GM18502 (cell line): Measurements from ENCODE around the gene SRP68.

Source experiments
- ATAC-seq: cut with Tn5 transposase; IDR thresholded peaks from one replicate; pipeline ENCODE4 v1.9.1; 2021; ENCODE audit warnings: mild to moderate bottlenecking; ENCODE audit not compliant: unreplicated experiment, poor library complexity

Gene SRP68

DNA sequence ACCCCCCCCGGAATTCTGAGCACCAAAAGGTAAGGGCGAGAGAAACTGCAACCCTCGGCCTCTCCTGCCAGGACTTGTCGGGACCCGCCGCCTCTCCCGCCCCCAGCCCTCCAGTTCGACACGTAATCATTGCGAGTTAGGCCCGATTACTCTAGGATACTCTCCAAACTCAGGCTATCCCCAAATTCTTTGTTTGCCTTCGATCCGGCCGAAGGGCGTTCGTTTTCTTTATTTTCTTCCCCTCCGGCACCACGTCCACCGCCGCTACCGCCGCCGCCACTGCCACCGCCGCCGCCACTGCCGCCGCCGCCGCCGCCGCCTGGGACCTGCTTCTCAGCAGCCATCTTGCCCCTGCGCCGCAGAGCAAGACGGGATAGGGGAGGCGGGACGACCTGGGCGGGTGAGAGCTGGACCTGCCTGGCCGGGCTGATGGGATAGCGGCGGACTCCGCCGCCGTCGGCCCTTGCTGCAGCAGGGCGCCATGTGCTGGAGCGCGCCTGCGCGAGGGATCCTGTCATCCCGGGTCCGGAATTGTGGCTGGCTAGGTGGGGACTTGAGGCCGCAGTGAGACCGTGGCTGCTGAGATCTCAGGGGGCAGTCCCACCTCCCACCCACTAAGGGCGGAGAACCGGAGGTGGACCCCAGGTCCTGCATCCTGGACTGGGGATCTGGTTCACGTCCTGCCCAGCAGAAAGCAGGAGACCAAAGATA, at the start of gene SRP68:
TSS of gene SRP68 (minus strand) at position 370 of the 711 bp plus-strand sequence. CDS start at position 344, 26 bp downstream.
- peak; percentile 90 for ATAC-seq

DNA sequence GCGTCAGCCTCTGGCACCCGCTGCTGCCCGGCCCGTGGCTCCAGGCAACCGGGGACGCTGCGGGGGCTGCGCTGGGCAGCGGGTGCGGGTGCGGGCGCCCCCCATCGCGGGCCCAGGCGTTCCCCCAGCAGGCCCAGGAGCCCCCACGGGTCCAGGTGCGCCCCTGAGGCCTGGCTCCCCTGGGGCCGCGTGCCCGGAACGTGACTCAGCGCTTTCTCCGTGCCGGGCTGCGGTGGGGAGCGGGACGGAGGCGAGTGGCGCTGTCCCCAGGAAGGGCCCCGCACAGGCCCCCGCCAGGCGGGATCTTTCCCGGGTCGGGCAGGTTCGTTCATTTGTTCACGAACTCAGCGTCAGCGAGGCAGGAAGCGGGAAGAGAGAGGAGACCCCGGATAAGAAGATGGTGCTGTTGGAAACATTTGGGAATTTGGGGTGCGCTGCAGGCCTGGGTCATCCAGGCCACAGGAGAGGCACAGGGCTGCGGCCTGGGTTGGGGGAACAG, 49.7 kb upstream of the SRP68 start:
- ATAC-seq = no peak

DNA sequence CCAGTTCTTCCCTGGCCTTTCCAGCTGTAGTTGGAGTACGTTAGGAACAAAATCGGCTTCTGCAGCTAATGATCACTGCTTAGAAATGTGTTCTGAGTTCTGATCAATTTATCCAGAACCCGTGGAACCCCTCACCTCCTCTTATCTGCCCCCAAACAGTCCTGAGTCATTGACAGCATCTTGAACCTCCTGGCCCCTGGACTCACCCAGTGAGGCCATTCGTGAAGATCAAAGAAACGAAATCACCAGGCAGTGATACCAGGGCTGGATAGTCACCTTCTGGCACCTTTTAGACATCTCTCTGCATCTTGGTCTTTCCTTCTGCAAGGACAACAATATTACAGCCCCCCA, 48.3 kb upstream of the SRP68 start:
- ATAC-seq = no peak

DNA sequence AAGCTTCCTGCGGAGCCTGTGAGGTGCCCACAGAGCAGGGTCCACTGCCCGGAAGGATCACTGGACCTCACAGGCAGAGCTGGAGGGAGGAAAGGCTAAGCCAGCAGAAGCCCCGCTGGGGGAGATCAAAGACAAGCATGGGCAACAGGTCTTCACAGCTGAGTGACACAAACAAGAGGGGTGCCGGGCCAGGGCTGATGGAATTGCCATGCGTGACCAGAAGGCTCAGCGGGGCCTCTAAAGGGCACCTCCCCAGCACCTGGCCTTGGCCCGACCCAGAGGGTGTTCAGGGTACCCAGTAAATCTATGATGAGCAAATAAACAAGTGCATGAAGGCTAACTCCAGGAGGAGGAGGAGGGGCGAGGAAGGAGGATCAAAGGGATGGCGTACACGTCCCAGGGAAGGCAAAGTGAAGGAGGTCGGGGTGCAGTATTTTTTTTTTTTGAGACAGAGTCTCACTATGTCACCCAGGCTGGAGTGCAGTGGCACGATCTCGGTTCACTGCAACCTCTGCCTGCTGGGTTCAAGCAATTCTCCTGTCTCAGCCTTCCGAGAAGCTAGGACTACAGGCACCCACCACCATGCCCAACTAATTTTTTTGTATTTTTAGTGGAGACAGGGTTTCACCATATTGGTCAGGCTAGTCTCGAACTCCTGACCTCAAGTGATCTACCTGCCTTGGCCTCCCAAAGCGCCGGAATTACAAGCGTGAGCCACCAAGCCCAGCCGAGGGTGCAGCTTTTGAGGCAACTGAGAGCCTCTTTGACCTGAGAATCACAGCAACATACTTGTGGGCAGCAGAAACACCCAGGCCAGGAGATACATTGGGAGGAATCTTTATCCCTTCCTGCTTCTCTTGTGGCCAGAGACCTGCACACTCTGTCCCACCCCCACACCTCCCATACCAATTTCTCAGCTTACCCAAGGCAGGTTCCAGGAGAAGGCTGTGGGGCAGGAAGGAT, 47.4 kb upstream of the SRP68 start:
- ATAC-seq = no peak

DNA sequence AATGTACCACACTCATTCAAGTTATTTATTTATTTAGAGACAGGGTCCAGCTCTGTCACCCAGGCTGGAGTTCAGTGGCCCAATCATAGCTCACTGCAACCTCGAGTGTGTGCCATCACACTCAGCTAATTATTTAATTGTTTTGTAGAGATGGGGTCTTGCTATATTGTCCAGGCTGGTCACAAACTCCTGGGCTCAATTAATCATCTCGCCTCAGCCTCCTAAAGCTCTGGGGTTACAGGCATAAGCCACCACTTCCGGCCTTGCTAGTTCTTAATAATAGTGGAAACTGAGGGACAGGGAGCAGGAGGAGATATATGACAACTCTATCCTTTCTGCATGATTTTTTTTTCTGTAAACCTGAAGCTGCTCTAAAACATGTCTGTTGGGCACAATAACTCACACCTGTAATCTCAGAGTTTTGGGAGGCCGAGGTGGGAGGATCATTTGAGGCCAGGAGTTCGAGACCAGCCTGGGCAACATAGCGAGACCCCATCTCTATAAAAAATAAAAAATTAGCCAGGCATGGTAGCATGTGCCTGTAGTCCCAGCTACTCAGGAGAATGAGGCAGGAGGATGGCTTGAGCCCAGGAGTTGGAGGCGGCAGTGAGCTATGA, 42.9 kb upstream of the SRP68 start:
- ATAC-seq = no peak

DNA sequence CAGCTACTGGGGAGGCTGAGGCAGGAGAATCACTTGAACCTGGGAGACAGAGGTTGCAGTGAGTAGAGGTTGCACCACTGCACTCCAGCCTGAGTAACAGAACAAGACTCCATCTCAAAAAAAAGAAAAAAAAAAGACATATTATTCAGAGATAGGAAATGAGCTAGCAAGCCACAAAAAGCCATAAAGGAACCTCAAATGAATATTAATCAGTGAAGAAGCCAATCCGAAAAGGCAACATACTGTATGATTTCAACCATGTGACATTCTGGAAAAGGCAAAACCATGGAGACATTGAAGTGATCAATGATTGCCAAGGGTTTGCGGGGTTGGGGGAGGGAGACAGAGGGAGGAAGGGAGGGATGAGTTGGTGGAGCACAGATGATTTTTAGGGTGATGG, 39.6 kb upstream of the SRP68 start:
- ATAC-seq = no peak

DNA sequence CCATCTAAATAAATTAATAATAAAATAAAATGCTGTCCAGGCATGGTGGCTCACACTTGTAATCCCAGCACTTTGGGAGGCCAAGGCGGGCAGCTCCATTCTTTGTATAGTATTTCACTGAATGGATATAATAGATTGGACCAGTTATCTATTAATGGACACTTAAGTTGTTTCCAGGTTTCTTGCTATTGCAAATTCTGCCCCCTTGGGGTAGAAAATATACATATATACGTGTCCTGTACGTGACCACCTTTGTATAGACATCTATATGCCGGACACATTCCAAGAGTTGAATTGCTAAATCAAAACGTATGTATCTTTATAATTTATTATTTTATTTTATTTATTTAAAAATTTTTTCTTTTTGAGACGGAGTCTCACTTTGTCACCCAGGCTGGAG, 35.2 kb upstream of the SRP68 start:
- ATAC-seq = no peak

DNA sequence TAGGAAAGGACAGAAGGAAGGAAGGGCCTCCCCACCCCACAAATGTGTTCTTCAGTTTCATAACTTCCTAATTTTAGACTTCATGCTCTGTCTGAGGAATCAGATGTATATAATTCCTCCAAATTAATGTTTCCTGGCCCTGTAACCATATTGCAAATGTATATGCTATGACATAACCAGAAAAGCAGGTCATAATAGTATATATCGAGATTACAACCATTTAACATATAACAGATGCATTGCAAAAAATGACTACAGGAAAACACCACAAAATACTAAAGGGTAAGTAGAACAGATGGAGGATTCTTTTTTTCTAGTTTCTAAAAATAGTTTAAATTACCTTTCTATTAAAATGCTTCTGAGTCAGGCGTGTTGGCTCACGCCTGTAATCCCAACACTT, 34.4 kb upstream of the SRP68 start:
- no peak for ATAC-seq

DNA sequence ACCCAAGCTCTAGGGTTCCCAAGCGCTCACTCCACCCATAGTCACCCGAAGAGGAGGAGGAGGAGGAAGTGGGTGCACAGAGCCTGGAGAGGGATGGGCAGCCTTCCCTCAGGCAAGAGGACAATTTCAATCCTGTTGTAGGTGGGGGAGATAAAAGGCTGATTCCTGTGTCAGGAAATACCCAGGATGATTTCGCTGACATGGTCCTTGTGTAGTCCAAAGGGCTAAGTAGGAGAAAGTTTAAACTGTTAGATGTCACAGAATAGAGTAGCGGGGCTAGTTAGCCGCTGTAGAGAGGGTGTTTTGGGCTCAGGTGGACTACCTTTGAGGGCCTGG, 32.5 kb upstream of the SRP68 start:
- ATAC-seq = no peak

DNA sequence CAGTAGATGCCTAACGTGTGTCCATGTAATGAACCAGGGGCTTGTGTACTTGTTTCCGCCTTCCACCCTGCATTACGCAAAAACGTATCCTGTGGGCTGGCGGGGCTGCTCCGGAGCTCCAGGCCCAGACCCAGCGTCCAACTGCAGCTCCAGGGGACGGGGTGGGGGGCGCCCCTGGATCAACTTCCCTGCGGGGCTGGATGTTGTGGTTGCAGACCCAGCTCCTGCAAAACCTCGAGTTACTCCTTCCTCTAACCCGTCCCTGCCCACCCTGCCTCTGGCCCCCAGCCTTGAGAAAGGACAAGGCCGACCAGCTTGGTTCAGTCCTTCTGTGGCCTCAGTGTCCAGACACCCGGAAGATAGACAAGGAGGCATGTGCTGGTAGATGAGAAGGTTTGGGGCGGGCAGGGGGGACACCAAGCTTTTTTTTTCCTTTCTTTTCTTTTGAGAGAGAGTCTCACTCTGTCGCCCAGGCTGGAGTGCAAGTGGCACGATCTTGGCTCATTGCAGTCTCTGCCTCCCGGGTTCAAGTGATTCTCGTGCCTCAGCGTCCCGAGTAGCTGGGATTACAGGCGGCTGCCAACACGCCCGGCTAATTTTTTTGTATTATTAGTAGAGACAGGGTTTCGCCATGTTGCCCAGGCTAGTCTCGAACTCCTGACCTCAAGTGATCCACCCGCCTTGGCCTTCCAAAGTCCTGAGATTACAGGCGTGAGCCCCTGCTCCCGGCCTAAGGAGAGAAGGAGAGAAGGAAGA, 32.0 kb upstream of the SRP68 start:
- ATAC-seq = no peak

DNA sequence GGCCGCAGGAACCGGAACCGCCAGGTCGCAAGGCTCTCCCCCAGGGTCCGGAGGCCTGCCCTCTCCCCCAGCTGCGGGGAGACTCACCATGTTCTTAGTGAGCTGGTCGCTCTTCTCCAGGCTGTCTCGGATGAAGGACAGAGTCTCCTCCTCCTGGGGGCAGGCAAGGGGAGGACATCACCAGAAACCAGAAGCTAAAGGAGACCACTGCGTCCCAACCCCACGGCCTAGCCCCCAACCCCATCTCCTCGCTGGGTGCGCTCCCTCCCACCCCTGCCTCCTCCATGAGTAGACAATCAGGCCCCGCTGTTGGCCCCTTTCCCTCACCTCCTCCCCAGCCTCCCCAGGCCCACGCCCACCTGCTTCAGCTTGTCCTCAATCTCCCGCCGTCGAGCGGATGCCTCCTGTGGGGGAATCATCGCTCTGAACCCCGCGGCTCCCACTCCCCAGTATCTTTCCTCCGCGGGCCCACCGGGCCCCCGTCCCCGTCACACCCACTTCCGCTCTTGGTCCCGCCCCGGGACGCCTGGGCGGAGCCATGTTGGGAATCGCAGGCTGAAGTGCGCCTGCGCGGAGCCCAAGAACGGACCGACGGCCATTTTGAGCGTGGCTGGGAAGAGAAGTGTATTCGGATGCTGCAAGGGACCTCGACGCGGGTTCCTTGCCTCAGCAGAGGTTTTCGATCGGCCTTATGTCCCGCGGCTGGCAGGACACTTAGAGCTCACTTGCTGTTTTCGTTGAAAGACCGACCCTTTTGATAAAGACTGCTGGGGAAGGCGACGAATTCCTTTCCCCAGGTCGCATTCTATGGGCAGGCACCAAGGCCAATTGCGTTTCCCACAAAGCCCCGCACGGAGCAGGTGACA, 31.2 kb upstream of the SRP68 start, which contains the start of gene EXOC7:
TSS of gene EXOC7 (minus strand) at position 514 of the 866 bp plus-strand sequence. CDS start at position 419, 95 bp downstream.
- peak; percentile 82 for ATAC-seq

DNA sequence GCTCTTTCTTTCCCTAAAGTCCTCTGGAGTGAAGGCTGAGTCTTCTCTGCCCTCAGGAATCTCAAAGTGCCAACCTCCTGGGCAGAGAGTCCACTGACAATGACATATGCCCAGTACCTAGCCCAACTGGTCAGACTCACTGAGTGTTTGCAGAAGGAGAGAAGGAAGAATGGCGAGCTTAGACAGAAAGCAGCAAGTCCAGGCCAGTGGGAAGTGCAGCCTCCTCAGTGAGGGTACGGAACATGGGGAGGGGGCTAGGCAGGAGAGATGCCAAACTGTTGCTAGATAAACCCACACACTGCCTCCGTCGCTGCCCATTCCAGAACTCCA, 30.6 kb upstream of the SRP68 start:
- ATAC-seq = no peak

DNA sequence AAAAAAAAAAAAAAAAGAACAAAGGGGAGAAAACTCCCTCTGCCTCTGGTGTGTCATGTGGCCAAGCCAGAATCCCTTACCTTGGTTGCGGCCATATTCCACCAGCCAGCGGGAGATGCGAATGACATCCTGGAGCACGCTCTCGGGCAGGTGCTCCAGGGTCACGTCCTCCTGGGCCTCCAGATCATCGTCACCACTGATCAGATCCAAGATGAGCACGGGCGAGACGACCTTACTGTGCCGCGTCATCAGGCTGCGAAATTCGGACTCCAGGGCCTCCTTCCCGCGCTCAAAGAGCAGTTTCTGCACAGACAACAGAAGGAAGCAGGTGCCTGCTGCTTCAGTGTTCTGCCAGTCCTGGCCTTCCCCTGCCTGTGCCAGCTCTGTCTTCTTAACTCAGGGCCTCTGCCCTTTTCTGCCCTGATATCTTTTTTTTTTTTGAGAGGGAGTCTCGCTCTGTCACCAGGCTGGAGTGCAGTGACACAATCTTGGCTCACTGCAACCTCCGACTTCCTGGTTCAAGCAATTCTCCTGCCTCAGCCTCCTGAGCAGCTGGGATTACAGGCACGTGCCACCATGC, 25.5 kb upstream of the SRP68 start:
- ATAC-seq = no peak

DNA sequence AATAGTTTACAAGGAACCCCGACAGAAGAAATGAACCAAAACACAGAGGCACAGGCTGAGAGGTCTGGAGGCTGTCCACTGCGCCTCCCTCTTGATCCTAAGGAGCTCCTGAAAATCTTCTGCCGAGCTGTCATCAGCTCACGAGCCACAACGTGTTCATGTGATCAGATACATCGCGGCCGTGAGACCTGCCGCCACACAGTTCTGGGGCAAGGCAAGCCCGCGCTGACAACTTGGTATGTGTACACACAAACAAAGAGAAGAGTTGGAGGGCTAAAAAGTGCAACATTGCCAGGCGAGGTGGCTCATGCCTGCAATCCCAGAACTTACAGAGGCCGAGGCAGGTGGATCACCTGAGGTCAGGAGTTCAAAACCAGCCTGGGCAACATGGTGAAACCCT, 23.6 kb upstream of the SRP68 start:
- ATAC-seq = no peak

DNA sequence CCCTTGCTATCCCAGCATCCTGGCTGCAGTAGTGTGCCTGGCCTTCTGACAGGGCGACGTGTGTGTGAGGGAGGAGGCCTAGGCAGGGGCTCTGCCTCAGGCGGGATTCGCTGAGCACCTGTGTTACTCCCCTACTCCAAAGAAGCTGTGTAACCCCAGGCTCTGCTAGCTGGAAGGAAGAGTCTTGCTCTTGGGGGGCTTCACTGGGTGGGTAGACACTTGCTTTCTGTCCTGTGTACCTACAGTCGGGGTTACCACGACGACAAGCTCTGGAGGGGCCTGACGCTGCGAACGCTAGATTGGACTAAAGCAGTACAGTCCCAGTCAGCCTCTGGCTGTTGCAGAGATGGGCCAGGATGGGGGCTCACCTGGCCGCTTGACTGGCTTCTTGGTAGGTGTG, 21.7 kb upstream of the SRP68 start:
- ATAC-seq = no peak

DNA sequence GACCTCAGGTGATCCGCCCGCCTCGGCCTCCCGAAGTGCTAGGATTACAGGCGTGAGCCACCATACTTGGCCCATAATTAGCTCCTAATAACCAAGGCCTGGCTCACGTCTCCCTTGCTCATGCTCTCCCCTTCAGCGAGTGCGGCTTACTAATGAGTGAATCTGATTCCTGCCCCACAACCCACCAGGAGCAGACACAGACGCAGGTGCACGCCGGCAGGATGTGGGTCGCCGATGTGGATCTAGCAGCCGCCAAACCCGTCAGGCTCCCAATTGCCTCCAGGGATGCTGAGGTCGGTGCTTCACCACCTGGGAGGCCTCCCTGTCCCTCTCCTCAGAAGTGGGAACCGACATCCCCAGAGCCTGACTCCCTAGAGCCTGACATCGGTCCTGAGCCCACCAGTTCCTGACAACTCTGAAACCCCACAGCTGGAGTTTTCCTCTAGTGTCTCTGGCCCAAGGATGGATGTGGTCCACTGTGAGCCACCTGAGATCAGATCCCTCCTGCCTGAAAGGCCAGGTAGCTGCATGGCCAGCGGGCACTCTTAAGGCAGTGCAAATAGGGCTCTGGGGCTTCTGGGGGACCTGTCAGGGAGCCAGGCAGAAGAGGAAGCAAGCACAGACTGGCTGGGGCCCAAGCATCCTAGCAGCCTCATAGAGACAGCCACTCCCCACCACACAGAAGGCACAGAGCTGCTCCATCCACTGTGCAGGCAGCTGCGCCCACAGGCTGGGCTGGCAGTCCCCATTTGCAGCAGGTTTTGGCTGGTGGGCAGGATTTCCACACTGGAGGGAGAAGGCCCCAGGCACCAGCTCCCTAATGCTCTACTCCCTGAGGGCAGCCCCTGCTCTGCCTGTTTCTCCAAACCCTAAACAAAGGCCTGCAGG, 20.5 kb upstream of the SRP68 start:
- ATAC-seq = no peak

DNA sequence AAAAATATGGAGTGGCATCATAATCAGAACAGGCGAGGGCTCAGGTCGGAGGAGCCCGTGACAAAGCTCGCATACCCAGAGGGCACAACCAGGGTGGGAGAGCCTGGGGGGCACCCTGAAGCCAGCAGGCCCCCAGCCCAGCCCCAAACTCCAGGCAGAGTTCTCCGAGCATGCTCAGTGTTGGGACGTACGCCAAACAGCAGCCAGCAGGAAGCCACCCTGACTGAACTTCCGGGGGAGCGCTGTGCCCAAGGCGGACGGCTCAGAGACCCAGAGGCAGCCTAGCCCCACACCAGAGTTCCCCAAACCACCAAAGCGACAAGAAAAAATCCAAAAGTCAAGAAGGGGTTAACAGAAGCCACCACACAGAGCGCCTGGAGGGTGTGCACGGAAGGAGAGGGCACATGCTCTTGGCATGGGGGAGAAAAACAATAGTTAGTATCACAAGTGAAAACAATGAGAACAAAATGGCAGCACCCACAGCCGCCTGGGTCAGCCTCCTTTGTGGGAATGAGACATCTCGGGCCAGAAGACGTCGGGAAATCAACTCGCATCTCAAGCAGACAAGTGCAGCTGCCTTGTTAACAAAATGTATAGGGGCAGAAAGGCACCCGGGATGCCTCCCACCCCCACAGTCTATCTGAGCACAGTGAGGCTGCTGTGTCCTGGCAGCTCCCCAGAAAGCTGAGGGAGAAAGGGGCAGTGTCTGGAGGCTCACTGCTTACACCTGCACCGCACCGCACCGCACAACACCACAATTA, 19.4 kb upstream of the SRP68 start:
- no peak for ATAC-seq
